Dermis lymphatic vessel endothelial cell (primary cell): Measurements from ENCODE around the gene SULT1A4. TPM values are rescaled to one million over a fixed set of nuclear protein-coding genes. Genes with fewer than 3 reads are reported as not detected.

ENCODE experiments used
- total RNA-seq: library from RNA; depleted of rRNA; stranded (reverse); fragments of >200 nt; gene quantifications from 2 replicates; pipeline ENCODE4 v1.2.1, GENCODE V29; 2014

The SULT1A4 gene
- total RNA-seq = 4.7 and 14.3 TPM in 2 replicates

DNA sequence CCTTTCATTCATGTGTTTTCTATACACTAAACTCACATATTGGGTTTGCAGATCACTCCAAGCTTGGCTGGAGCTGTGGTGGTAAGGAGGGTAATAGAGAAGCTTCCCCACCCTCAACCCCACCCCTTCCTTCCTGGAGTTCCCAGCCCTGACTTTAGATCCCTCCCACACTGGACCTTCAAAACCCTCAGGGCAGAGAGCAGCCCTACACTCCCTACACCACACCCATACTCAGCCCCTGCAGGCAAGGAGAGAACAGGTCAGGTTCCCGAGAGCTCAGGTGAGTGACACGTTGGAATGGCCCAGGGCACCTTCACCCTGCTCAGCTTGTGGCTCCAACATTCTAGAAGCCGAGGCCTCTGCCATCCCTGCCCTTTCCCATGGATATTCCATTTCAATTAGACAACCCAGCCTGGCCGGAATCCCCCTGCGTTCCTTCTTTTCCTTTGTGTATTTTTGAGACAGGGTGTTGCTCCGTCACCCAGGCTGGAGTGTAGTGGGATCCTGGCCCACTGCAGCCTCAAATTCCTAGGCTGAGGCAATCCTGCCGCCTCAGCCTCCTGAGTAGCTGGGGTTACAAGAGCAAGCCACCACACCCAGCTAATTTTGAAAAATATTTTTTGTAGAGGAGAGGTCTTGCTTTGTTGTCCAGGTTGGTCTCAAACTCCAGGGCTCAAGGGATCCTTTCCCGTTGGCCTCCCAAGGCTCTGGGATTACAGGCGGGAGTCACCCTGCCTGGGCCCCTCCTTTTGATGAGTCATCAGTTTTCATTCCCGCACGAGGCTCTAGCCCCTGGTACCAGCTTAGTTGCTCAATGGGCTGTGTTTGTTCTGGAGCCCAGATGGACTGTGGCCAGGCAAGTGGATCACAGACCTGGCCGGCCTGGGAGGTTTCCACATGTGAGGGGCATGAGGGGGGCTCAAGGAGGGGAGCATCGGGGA is at the start of gene SULT1A4:
SULT1A4 (plus strand) TSS at position 208 of the 941 bp plus-strand sequence. CDS start 1,473 bp downstream, outside the sequence.

DNA sequence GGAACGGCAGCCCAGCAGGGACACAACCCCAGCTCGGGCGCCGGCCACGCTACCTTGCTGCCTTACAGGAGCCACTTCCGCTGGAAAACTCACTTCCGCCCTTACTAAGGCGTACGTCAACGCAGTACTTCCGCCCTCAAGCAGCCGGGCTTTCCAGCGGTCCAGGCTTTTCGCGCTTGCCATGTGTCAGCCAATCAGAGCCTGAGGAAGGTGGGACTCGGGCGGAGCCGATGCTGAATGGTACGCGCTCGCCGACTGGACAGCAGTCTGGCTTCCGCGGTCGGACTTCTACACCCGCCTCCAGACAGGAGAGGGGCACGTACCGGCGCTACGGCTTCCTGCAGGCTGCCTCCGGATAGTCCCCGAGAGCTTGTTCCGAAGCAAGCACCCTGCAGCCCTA is 5.4 kb upstream of the SULT1A4 start, which contains the start of the genes BOLA2 and SLX1B:
BOLA2 (minus strand) TSS at position 83 of the 400 bp plus-strand sequence. CDS start 98 bp downstream, outside the sequence.
SLX1B (plus strand) TSS at position 265 of the 400 bp plus-strand sequence.

DNA sequence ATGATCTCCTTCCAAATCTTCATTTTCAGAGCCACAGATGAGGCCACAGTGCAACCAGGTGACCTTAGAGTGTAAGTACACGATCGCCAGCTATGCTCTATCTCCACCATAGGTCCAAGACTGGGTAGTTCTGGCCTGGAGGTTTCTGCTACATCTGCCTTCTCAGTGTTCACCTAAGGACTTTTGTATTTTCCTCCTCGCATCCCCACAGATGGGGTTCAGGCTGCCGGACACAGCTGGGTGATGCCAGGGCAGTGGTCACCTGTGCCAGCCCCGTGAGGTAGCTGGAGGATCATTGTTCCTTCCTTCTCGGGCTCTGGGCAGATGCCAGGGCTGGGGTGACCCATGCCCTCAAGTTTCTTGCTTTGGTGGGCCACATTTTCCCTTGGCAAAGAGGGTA is 46.6 kb downstream of the SULT1A4 start, which contains the start of gene NPIPB12:
NPIPB12 (minus strand) TSS at position 101 of the 400 bp plus-strand sequence.

Other genes starting within 250 kb of the SULT1A4 start
- gene NPIPB11, start 53.2 kb upstream of the SULT1A4 start, total RNA-seq = 0.09 and 0.43 TPM in 2 replicates
- 19.1 and 20.7 TPM in 2 replicates for gene BOLA2, start 5.6 kb upstream of the SULT1A4 start, total RNA-seq
- gene SLX1B, start 5.4 kb upstream of the SULT1A4 start, total RNA-seq = 12.6 and 14.7 TPM in 2 replicates
- gene NPIPB12, start 46.5 kb downstream of the SULT1A4 start, total RNA-seq = 7.7 and 16.2 TPM in 2 replicates
- gene SPN, start 203.3 kb downstream of the SULT1A4 start, total RNA-seq = not detected in 2 replicates
- gene QPRT, start 219.3 kb downstream of the SULT1A4 start, total RNA-seq = 0.65 TPM in 1 of 2 replicates, not detected in the other